GM06990 (cell line): ENCODE data around the gene CLDN11.

Experiments used
- DNase-seq: peaks from one replicate; pipeline ENCODE4 v3.0.0-alpha.2; 2011; ENCODE audit not compliant: insufficient read length; ENCODE audit errors: extremely low read depth
- H3K27me3 ChIP-seq: replicated peaks from 2 replicates; pipeline ENCODE4 v1.6.0; 2011; ENCODE audit warnings: low read length; ENCODE audit not compliant: control insufficient read depth, insufficient read depth
- H3K36me3 ChIP-seq: 2 replicates; pipeline ENCODE4 v1.5.1; 2011; ENCODE audit warnings: low read length; ENCODE audit not compliant: control insufficient read depth, insufficient read depth
- H3K4me3 ChIP-seq: replicated peaks from 2 replicates; pipeline ENCODE4 v1.5.1; 2011; ENCODE audit warnings: low read depth, mild to moderate bottlenecking, control low read depth, low read length
- TF ChIP-seq, protein P1 (sequence below): IDR thresholded peaks from 2 replicates; pipeline ENCODE4 v1.5.1; 2011; ENCODE audit warnings: low read length, control low read depth, mild to moderate bottlenecking, inconsistent platforms; ENCODE audit not compliant: insufficient read depth, poor library complexity, severe bottlenecking

Gene CLDN11

DNA sequence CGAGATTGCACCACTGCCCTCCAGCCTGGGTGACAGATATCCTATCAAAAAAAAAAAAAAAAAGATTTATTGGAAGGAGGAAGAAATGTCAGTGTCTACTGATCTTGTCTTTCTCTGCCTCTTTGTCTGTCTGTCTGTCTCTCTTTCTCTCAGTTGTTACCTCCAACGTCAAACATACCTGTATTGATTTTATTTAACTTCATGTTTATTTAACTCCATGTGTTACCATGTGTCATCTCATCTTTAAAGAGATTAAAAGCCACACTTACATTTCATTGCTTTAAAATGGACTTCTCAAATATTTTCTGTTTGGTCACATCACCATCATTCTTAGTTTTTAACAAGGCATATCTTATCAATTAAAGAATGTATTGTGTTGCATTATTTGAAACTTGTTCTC, 9.4 kb downstream of the CLDN11 start:
- DNase-seq, result no peak
- TF ChIP-seq, protein P1, sequence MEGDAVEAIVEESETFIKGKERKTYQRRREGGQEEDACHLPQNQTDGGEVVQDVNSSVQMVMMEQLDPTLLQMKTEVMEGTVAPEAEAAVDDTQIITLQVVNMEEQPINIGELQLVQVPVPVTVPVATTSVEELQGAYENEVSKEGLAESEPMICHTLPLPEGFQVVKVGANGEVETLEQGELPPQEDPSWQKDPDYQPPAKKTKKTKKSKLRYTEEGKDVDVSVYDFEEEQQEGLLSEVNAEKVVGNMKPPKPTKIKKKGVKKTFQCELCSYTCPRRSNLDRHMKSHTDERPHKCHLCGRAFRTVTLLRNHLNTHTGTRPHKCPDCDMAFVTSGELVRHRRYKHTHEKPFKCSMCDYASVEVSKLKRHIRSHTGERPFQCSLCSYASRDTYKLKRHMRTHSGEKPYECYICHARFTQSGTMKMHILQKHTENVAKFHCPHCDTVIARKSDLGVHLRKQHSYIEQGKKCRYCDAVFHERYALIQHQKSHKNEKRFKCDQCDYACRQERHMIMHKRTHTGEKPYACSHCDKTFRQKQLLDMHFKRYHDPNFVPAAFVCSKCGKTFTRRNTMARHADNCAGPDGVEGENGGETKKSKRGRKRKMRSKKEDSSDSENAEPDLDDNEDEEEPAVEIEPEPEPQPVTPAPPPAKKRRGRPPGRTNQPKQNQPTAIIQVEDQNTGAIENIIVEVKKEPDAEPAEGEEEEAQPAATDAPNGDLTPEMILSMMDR, result no peak
- H3K36me3 ChIP-seq, result no peaks in the 10 kb centered on the region
- H3K4me3 ChIP-seq, result no peak overlapping the region
- no peaks in the 10 kb centered on the region for H3K27me3 ChIP-seq

DNA sequence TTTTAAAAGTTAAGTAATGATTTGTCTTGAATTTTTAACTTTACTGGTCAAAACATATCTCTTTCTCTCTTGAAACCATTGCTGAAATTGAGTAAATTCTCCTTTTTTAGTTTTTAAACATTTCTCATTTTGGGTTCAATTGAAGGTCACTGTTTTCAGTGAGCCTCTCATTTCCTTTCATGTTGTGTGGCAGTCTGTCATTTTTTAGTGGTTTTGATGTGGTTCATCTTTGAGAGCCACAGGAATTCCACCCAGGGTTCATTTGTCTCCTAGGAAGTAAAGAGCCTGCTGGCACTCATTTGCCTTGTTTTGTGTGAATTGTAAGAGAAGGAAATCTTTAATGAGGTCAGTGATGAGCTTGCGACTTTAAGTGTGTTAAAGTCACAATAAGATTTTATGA, 10.4 kb downstream of the CLDN11 start:
- no peaks in the 10 kb centered on the region for H3K27me3 ChIP-seq
- H3K36me3 ChIP-seq, result no peaks in the 10 kb centered on the region
- TF ChIP-seq, protein P1, result no peak
- DNase-seq, result no peak
- no peak overlapping the region for H3K4me3 ChIP-seq

DNA sequence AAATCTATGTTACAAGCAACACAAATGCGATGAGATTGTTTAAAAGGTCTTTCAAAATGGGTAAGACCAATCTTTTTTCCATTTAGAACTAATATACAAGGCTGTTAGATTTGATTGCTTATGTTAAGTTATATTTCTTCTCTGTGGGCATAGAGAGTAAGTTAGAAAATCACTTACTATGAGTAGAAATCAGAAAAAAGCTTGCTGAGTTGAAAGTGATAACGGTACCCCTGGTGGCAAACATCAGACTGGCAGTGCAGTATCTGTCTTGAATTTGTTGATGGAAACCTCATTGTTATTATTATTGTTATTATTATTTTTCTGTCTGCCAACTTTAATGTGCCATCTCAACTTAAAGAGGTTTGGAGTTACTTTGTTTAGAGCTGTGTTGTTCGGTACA, 12.4 kb downstream of the CLDN11 start:
- H3K36me3 ChIP-seq, result no peaks in the 10 kb centered on the region
- TF ChIP-seq, protein P1, result no peak
- DNase-seq, result no peak
- H3K4me3 ChIP-seq, result no peak overlapping the region
- H3K27me3 ChIP-seq, result no peaks in the 10 kb centered on the region

DNA sequence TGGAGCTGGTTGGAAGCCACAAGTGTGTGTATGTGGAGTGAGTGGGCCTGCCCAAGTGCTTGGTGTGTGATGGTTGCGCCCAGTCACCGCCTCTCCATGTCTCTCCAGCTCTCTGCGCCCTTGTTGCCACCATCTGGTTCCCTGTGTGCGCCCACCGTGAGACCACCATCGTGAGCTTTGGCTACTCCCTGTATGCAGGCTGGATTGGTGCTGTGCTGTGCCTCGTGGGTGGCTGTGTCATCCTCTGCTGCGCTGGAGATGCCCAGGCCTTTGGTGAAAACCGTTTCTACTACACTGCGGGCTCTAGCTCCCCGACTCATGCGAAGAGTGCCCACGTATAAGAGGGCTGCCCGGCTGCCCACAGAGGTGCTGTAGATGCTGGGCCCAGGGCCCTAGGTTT, 13.7 kb downstream of the CLDN11 start:
- TF ChIP-seq, protein P1, result no peak
- DNase-seq, result no peak
- H3K4me3 ChIP-seq, result no peak overlapping the region
- no peaks in the 10 kb centered on the region for H3K36me3 ChIP-seq
- no peaks in the 10 kb centered on the region for H3K27me3 ChIP-seq

DNA sequence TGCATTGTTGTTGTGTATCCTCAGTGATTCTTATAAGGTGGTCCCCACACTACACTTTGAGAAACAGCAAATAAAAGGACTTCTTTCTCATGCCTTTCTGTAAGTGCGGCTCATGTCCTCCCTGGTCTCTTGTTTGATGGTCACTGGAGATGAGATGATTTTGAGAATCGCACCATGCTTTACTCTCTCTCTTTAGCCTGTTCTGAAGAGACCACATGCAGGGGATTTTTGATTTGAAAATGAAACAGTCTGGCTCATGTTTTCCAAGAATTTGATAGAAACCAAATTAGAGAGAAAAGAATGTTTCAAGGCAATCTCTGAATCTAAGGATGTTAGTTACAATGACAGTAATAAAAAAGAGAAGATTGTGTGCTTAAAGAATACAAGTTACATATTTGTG, 18.0 kb downstream of the CLDN11 start:
- DNase-seq, result no peak
- TF ChIP-seq, protein P1, result no peak
- Histone ChIP-seq H3K36me3 (no peaks in the 10 kb centered on the region), H3K4me3 (no peak overlapping the region), H3K27me3 (peaks cover 3% of the 10 kb centered on the region)

DNA sequence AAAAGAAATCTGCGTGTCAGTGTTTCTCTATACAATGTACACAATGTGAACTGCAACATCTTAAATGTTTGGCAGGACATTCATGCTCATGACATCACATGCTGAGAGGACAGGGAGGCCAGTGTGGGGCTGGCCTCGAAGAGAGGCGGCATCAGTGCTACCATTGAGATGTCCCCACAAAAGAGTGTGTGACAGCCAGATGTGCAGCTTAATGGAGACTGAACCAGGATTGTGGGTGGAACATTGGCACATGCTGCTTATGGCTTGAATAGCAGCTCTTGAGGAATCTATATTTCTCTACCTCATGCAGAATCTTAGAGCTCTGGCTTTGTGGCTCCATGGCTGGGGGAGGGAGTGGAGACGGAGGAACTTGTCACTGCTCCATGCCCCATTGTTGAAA, 18.5 kb downstream of the CLDN11 start:
- no peaks in the 10 kb centered on the region for H3K36me3 ChIP-seq
- peaks cover 3% of the 10 kb centered on the region for H3K27me3 ChIP-seq
- no peak overlapping the region for H3K4me3 ChIP-seq
- TF ChIP-seq, protein P1, result no peak
- DNase-seq, result no peak
